Measurements from ENCODE around the gene SMIM45.
A peak's percentile ranks its signal among the peaks of the same experiment; 100 is the strongest.

SMIM45 gene

DNA sequence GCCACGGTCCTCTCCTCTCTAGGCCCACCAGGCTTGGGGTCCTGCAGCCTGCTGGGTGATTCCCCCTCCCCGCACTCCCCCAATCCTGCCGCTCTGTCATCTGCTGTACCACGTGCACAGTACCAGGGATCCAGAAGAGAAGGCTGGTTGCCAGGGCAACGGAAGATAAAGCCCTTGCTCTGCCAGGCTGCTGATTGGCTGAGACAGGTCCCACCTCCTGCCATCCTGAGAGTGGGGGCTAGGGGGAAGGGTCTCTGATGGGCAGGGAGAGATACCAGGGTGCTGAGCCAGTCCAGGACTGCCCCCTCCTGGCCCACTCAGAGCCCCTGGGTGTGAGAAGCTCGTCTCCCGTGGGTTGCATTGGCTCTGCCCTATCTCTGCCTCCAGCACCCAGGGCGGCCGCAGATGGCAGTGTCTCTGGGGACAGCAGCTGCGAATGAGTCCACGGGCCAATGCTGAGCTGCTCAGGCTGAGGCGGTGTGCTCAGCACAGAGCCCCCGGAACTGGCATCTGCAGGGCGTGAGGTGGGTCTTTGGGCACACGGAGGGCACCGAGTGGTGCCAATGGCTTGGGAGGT lies at the start of gene SMIM45:
SMIM45 (plus strand) TSS at position 253 of the 577 bp plus-strand sequence.
- DNase-seq (ENCODE audit: low spot score) = peak; percentile 97

DNA sequence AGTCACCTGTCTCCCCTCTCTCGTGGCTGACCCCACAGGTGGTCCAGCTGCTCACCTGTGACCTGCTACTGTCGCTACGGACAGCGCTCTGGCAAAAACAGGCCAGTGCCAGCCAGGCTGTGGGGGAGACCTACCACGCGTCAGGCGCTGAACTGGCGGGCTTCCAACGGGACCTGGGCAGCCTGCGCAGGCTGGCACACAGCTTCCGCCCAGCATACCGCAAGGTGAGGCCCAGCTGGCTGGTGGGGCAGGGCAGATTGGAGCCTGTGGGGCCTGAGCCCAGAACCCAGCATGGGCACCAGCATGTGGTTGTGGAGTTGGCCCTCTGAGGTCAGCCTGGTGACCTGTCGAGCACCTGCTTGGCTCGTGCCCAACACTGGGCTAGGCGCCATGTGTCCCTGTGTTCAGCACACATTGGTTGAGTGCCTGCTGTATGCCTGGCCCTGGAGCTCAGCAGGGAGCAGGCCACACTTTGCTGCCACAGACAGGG lies 49.0 kb upstream of the SMIM45 start:
- no peak for DNase-seq (ENCODE audit: low spot score)

DNA sequence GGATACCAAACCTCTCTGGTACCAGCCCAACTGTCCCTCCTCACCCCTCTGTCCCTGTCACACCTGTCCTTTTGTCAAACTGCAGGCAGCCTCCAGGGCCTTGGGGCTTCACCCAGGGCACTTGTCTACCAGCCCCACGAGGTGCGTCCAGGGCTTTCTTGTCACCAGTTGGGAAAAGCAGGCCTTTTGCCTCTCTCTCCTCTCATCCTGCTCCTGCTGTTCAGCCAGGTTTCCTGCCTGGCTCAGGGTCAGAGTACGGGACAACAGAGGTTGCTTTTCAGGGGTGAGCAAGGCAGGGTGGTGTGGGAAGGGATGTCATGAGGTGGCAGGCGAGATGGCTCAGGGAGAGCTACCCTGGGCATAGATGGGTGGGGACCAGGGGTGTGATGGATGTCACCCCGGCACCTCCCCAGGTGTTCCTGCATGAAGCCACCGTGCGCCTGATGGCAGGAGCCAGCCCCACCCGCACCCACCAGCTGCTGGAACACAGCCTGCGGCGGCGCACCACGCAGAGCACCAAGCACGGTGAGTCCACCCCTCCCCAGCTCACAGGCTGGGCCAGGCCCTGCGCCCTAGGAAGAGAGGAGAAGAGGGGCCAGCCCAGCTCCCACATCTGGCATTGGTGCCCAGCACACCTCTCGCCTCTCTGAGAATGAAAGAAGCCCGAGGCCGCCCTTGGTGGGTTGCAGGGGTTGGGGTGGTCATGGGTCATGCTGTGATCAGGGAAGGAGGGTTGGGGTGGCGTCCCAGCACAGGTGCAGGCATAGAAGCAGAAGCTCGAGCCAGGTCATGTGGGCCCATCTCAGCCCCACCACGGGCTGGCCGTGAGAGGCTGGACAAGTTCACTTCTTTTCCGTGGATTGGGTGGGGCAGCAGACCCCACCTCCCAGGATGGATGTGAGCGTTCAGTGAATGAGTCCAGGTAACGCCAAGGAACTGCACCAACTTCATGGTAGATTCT lies 47.2 kb upstream of the SMIM45 start:
- DNase-seq (ENCODE audit: low spot score) = no peak

DNA sequence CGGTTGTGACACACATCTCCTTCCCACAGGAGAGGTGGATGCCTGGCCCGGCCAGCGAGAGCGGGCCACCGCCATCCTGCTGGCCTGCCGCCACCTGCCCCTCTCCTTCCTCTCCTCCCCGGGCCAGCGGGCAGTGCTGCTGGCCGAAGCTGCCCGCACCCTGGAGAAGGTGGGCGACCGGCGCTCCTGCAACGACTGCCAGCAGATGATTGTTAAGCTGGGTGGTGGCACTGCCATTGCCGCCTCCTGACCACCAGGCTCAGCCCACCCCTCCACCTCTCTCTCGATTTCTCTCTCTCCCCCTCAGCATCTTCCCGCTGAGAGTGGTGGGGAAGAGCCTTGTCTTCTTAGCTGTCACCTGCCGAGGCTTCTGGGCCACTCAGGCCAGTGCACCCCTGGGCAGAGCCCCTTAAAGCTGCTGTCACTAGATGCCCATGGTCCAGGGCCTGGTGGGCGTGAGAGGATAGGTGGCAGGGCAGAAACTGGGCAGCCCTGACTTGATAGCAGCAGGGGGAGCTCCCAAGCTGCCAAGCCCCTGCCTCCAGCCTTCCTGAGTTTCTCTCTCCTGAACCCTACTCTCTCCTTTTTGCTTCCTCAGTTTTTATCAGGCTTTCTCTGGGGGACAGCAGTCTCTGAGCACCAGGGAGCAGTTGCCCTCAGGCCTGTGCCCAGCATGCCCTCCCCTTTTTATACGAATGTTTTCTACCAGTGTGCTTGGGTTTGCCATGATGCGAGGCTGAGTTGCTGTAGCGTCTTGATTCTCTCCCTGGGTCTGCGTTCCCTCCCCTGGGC lies 46.3 kb upstream of the SMIM45 start:
- no peak for DNase-seq (ENCODE audit: low spot score)

DNA sequence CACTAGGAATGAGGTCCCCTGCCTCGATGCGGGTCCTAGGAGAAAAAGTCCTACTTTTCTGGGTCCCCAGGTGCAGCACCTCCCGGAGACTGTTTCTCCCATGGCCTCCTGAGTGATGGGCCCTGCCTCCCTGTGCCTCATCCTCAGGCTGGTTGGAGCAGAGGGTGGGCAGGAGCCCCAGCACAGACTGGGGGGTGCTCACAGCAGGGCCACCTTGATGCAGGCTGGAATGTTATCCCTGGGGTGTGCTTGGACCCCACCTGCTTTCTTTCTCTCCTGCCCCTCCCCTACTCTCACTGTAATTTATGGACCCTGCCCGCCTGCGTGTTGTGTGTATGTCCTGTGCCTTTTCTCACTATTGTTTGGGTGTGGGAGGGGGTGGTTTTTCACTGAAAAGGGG lies 45.1 kb upstream of the SMIM45 start:
- no peak for DNase-seq (ENCODE audit: low spot score)

DNA sequence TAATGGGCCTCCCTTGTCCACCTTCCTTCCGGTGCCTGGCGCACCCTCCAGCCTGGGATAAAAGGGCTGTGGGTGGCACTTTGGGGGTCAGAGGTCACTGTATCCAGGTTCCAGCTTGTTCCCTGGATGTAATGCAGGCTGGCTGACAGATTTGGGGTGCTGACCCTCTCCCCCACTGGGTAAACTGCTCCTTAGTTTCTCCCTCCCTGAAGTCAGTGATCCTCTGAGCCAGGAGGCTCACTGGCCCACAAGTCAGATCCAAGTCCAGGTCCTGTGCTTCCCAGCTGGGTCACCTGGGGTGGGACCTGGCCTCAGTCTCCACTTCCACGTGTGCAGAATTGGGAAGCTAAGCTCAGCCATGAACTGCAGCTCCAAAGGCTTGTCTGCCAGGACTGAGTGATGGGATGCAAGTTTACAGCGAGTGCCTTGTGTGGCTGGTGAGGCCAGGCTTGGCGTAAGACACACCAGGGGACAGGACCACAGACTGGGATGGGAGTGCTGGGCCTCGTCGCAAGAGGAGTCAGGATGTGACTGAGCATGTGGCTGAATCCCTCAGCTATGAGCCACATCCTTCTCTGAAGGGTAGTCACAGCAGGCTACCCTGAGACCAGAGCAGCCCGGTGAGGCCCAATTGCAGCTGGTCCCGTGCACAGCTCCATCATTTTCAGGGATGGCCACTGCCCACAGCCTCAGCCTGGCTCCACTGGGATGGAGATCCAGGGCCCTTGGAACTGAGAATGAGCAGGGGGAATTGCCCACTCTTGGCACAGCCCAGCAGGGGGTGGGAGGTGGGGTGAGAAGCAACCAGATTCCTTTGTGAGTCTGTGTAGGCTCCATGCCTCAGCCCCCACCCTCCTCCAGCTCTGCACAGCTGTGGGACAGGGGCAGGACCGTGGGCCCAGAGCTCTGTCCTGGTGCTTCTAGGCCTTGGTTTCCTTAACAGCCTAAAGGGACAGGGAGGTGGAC lies 44.2 kb upstream of the SMIM45 start:
- no peak for DNase-seq (ENCODE audit: low spot score)

DNA sequence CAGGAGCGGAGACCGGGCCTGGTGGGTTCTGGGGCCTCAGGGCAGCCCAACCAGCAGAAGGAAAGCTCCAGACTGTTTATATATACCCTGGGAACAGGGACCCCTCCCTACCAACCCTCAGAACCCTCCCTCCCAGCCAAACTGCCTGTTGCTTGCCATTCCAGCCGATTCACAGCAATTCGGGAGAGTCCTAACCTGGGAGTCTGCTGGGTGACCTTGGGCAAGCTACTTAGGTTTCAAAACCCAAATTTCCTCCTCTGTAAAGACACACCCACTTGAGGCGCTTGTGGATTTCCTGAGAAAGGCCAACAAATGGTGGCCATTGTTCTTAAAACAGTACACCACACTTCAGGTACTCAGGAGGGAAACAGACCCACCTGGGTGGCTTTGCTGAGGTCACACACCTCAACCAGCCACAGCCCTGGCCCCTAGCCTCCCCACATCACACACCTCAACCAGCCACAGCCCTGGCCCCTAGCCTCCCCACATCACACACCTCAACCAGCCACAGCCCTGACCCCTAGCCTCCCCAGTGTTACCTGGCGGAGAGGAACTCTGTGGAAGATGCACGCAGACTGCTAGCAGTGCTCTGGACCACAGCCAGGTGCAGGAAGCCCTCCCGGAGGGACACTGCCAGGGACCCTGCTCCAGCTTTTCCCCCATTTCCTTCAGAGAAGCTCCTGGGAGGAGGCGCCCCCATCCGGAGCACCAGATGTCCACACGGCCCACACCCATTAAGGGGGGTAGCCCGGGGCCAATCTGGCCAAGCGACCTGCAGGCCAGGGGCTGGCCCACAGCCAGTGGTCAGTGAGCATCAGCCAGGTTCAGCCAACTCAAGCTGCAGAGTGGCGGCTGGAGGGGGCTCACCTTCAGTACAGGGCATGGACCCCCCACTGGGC lies 43.3 kb upstream of the SMIM45 start:
- DNase-seq (ENCODE audit: low spot score) = no peak

DNA sequence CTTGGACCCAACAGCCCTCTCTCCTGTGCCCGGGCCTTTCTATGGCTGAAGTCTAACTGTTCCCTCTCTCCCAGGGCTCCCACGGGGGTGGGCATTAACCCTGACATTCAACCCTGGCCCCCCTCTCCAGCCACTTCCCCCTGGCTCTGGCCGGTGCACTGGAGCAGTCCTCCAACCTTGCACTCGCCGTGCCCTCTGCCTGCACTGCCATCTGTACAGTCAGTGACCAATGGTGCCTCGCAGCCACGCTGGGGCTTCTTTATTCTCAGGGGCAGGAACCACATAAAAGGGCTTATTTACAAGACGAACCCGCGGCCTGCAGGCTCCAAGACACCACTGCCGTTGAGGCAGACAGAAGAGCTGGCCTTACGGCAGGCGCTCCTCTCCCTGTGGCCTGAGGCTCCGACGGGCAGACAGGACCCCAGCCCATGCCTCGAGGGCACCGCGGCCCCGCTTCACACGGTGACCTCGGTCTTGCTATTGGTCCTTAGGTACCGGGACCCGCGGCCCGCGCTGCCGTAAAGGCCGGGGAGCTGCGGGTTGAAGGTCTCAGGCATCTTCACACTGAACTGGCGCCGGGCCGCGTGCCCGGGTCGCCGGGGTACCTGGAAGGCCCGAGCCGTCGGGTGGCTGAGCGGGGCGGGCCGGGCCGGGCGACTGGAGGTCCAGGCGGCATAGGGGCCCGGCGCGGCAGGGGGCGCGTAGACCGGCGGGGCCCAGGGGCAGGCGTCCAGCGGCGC lies 42.5 kb upstream of the SMIM45 start:
- no peak for DNase-seq (ENCODE audit: low spot score)

DNA sequence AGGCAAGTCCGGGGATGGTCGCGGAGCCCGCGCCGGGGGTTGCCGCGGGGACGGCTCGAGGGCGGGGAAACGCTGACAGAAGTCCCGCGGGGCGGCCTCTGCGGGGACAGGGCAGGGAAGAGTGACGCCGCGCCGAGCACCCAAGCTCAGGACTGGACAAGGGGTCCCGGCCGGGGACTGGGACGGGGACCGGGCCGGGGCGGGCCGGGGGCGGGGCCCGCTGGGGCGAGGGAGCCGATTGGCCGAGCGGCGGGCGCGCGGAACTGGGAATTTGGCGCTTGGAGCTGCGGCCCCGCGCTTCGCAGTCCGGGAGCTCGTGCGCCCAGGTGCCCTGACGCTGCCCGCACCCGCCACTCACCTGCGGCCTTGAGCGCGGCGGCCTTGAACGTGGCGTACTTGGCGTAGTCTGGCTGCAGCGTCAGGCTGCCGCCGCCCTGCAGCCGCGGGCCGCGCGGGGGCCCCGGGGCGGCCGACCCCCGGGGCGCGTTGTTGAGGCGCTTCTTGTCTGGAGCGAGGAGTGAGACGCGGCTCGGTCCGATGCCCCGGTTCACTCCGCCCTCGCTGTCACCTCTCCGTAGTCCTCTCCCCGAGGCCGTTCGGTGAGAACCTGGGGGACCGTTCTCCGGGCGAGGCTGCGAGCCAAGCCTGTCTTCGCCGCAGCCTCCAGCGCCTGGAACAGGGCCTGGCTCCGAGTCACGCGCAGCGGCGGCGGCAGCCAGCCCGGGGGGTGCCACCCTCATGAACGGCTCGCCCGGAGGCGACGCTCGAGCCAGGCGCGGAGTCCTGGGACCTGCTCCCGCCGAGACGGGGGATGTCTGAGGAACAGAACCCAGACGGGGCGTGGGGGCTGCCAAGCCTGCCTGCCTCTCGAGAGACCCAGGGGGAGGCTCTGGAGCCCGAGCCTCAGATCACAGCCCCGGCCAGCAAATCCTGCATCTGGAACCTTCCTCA lies 41.6 kb upstream of the SMIM45 start:
- DNase-seq (ENCODE audit: low spot score) = no peak

DNA sequence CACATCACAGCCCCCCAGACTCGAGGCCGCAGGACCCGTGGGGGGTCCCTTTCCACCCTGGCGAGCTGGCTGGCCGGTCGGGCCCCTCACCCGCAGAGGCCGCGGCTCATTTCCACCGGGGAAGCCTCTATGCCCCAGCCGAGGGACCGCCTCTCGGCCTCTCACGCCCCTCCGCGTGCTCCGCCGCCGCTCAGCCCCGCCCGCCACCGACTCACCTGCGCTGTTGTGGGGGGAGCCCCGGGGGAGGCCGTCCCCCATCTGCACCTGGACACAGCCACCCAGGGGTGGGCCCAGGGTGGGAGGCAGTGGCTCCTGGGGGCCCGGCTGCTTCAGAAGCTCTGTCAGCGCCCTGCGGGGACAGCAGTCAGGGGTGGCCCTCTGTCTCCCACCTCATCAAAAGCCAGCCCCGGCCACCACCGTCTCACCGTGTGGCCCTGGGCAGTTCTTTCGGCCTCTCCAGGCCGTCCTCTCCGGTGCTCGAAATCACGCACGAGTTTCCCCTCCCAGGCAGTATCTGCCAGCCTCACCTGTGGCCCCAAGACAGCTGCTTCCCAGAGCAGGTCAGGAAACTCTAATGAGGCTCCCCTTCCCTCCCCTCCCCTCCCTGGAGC lies 40.8 kb upstream of the SMIM45 start:
- no peak for DNase-seq (ENCODE audit: low spot score)

DNA sequence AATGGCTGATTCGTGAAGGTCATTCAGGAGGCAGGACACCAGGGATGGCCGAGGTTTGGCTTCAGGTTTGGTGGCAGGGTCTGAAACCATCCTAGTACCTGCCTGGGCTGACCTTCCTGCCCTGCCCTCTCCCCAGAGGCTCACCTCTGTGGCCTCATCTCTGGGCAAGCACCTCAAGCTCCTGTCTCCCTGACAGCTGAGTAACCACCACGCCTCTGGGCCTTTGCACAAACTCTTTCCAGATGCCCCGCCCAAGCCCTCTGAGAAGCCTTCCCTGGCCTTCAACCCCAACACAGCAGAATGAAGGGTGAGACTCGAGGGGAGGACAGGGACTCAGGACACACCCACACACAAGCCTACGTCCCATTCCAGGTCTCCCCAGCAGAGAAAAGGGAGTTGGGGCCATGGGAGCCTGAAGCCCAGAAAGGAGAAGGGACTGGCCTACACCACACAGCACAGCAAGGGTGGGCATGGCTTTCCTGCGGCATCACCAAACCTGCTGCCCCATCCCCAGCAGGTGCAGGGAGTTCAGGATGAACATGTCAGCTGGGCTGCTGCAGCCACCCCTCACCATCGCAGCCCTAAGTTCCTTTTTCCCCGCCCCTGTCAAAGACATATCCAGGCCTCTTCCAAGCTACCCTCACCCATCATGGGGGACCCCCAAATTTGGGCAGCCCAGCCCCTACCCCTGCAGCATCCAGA lies 39.5 kb upstream of the SMIM45 start:
- DNase-seq (ENCODE audit: low spot score) = no peak

DNA sequence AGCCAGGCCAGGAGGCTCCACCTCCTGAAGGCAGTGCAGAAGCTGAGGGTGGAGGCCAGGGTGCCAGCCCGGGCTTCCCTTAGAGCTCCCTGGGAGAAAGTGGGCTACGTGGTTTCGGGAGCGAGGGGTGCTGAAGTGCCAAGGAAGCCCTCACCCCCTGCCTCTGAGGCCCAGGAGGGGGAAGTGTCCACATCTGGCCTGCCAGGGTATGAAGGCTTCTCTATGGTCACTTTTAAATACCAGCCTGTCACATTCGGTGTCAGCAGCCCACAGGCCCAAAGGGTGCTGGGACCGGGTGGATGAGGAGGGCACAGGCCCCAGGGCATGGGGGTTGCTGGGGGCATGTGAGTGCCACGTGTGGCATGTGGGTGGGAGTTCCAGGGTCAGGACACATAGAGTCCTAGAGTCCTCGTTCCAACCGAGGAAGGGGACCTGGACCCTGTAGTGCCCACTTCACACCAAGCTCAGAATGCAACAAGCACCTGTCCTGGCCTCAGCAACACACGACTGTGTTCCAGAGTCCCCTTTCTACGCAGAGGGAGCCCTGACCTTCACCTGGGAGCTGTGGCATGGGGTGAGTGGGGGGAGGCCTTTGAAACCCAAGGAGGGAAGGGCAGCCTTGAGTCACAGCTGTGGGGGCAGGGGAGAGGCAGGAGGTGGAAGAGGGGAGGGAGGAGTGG lies 38.8 kb upstream of the SMIM45 start:
- no peak for DNase-seq (ENCODE audit: low spot score)

DNA sequence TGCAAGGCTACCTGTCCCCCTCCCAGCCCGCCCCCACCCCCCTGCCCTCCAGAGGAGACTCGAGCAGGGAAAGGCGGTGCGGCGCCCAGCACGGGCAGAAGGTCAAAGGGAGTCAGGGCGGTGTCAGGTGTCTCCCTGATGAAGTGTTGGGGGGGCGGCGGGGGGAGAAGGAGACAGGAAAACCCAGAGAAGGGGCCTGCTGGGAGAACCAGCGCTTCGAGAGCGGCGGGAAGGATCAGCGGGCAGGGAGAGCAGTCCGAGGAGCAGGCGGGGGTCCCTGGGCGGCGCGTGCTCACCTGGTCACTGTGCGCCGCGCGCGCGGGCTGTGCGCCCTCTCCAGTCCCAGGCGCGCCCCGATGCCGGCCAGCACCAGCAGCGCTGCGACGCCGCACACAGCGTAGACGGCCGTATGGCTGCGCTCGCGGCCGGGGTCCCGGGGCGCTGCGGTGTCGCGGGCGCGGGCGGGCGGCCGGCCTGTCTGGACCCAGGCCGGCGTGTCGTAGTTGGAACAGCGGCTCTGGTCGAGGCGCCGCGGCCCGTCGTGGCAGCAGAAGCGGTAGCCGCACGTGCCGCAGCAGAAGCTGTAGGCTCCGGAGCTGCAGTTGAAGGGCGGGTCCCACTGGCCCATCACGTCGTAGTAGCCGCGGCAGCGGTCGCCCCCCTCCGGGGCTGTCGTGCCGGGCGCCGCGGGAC lies 38.0 kb upstream of the SMIM45 start:
- no peak for DNase-seq (ENCODE audit: low spot score)

DNA sequence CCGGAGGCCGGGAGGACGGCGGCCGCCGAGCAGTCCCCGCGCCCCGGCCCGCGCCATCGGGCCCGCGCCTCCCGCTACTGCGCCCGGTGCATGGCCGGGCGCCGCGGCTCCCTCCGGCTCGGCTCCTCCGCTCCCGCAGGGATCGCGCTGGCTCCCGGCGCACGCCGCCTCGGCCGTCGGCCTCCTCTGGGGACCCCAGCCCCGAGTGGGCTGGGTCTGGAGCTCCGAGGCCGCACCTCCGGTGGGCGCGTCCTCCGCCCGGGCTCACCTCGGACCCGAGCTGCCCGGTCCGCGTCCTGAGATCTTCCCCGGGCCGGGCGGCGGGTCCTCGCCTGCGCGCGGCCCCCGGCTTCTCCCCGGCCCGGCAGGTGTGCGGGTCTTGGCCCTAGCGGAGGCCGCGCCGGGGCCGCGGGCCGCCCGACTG lies 37.3 kb upstream of the SMIM45 start:
- DNase-seq (ENCODE audit: low spot score) = no peak

DNA sequence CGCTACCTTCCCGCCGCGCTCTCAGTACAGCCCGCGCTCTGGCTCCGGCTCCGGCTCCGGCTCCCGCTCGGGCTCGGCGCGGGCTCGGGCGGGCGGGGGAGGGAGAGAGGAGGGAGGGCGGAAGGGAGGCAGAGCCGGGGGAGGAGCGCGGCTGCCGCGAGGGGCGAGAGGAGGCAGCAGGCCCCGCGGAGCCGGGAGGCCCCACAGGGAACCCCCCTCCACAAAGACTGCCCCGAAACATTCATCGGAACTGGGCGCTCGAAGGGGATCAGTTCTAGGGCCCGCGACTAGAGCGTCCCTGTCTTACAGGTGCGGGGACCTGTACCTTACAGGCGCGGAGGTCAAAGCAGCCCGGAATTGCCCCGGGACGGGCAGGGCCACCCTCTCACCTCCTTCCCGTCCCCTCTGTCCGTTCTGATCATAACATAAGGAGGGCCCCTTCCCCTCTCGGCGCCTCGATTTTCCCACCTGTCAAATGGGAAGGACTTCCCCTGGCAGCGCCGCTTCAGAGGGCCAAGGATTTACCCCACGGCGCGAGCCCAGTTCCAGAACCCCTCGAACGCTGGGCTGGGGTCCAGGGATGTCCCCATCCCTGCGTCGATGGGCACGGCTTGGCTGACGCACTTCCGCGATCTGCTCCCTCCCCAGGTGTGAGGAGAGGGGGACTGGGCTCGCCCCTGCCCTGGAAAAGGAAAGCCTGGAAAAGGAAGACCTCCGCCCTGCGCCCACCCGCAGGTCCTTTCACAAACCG lies 36.7 kb upstream of the SMIM45 start, which contains the start of gene SHISA8:
SHISA8 (minus strand) TSS at position 40 of the 751 bp plus-strand sequence. CDS start 407 bp downstream, outside the sequence.
- DNase-seq (ENCODE audit: low spot score) = no peak

Data from SK-N-DZ (cell line).